ENCODE results near the gene AGPAT2. TPM values are rescaled to one million over a fixed set of nuclear protein-coding genes. Genes with fewer than 3 reads are reported as not detected.

The AGPAT2 gene
- total and polyA plus RNA-seq, 2 experiments from 2014 or later: 125 to 242 TPM

DNA sequence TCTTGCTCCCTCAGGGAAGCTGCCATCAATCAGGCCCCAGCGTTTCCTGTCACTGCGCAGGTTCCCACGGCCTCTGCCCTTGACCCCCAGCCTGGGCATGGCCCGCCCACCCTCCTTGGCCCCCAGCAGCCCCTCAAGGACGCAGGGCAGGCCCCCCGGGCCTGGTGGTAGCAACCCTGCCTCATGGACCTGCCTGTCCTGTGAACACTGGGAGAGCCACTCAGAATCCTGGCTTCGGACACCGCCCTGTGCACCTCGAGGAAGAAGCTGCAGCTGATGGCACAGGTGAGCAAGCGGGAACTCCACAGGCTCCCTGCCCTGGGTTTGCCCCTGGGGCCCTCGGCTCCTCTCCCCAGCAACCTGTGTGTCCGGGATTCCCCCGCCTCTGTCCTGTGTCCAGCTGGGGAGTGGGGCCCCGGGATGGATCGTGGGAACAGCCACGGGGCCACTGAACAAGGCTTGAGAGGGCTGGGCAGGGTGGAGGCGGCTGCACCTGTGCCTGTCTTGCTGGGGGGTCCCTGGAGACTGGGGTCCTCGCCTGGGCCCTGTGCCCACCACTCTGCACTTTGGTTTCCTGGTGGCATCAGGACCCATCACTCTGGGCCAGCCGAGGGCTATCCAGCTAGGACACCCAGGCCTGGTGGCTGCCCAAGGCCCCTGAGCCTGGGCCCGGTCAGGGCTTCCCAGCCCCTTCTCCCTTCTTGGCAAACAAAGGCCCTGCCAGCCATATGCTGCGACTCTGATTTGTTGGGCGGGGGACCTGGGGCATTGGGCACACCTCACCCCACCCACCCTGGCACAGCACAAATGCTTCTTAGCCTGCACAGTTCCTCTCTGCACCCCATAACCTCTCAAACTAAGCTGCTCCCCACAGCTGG, 58.0 kb downstream of the AGPAT2 start:
- no peaks in the 10 kb centered on the region for H4K20me1 ChIP-seq (ENCODE audit: insufficient read depth, poor library complexity, severe bottlenecking)
- no peaks in the 10 kb centered on the region for H3K9me3 ChIP-seq (ENCODE audit: low read depth)
- TF ChIP-seq, protein P1, sequence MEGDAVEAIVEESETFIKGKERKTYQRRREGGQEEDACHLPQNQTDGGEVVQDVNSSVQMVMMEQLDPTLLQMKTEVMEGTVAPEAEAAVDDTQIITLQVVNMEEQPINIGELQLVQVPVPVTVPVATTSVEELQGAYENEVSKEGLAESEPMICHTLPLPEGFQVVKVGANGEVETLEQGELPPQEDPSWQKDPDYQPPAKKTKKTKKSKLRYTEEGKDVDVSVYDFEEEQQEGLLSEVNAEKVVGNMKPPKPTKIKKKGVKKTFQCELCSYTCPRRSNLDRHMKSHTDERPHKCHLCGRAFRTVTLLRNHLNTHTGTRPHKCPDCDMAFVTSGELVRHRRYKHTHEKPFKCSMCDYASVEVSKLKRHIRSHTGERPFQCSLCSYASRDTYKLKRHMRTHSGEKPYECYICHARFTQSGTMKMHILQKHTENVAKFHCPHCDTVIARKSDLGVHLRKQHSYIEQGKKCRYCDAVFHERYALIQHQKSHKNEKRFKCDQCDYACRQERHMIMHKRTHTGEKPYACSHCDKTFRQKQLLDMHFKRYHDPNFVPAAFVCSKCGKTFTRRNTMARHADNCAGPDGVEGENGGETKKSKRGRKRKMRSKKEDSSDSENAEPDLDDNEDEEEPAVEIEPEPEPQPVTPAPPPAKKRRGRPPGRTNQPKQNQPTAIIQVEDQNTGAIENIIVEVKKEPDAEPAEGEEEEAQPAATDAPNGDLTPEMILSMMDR (IDR thresholded peaks at IDR 0.05; ENCODE audit: poor library complexity): no peak
- TF ChIP-seq EZH2phosphoT487 (IDR thresholded peaks at IDR 0.05; ENCODE audit: low read depth, severe bottlenecking, unreplicated experiment) (no peak), EZH2 (IDR thresholded peaks at IDR 0.05; ENCODE audit: borderline replicate concordance) (no peak)
- no peak for DNase-seq (ENCODE audit: low spot score)
- H3K4me3 ChIP-seq: no peak overlapping the region
- peaks cover 6% of the 10 kb centered on the region for H3K27me3 ChIP-seq
- H3K79me2 ChIP-seq: no peaks in the 10 kb centered on the region
- peaks cover 31% of the 10 kb centered on the region for H3K4me1 ChIP-seq (ENCODE audit: insufficient read depth)
- H3K36me3 ChIP-seq (replicated peaks; ENCODE audit: insufficient read depth, low read depth): no peaks in the 10 kb centered on the region
- H3K27ac ChIP-seq: no peak overlapping the region
- H2AFZ ChIP-seq: no peak overlapping the region
- 87% methylated on average over 22 of the region's 22 CpGs for WGBS (ENCODE audit: low lambda C conversion rate, missing lambda C conversion rate)
- H3K9me2 ChIP-seq (replicated peaks; ENCODE audit: insufficient read depth): no peaks in the 10 kb centered on the region
- no peak overlapping the region for H3K4me2 ChIP-seq

DNA sequence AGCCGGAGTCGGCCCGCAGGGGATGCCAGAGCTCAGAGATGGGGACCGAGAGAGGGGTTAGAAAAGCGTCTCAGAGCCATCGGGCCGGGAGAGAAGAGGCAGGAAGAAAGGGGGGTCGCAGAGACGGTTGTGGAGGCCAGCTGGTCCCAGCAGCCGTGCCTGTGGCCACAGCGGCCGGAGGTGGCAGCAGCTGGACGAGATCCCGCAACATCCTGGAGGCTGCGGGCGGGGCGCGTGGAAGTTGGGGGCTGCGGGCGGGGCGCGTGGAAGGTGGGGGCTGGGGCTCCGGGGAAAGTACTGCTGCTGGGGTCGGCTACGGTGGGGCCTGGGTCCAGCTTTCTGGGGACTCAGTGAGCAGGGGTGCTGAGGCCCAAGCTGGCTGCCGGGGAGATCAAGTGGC, 59.0 kb downstream of the AGPAT2 start:
- no peak overlapping the region for H3K4me2 ChIP-seq
- no peaks in the 10 kb centered on the region for H3K9me2 ChIP-seq (replicated peaks; ENCODE audit: insufficient read depth)
- no peaks in the 10 kb centered on the region for H4K20me1 ChIP-seq (ENCODE audit: insufficient read depth, poor library complexity, severe bottlenecking)
- no peak overlapping the region for H2AFZ ChIP-seq
- no peaks in the 10 kb centered on the region for H3K79me2 ChIP-seq
- DNase-seq (ENCODE audit: low spot score): no peak
- peaks cover 6% of the 10 kb centered on the region for H3K27me3 ChIP-seq
- H3K4me3 ChIP-seq: no peak overlapping the region
- H3K27ac ChIP-seq: no peak overlapping the region
- no peaks in the 10 kb centered on the region for H3K36me3 ChIP-seq (replicated peaks; ENCODE audit: insufficient read depth, low read depth)
- TF ChIP-seq EZH2 (IDR thresholded peaks at IDR 0.05; ENCODE audit: borderline replicate concordance): no peak
- TF ChIP-seq, protein P1 (IDR thresholded peaks at IDR 0.05; ENCODE audit: poor library complexity): no peak
- TF ChIP-seq EZH2phosphoT487 (IDR thresholded peaks at IDR 0.05; ENCODE audit: low read depth, severe bottlenecking, unreplicated experiment): no peak
- peaks cover 40% of the 10 kb centered on the region for H3K4me1 ChIP-seq (ENCODE audit: insufficient read depth)
- no peaks in the 10 kb centered on the region for H3K9me3 ChIP-seq (ENCODE audit: low read depth)
- 78% methylated on average over 19 of the region's 26 CpGs for WGBS (ENCODE audit: low lambda C conversion rate, missing lambda C conversion rate)

GRCh38 chr9:136627703-136628102, 59.6 kb downstream of the AGPAT2 start:
- H3K4me1 ChIP-seq (ENCODE audit: insufficient read depth): peaks cover 40% of the 10 kb centered on the region

More at GRCh38 chr9:136627703-136628102, 59.6 kb downstream of the AGPAT2 start:
- no peak for TF ChIP-seq EZH2 (IDR thresholded peaks at IDR 0.05; ENCODE audit: borderline replicate concordance)
- TF ChIP-seq EZH2phosphoT487 (IDR thresholded peaks at IDR 0.05; ENCODE audit: low read depth, severe bottlenecking, unreplicated experiment): no peak
- TF ChIP-seq, protein P1 (IDR thresholded peaks at IDR 0.05; ENCODE audit: poor library complexity): no peak
- H3K9me2 ChIP-seq (replicated peaks; ENCODE audit: insufficient read depth): no peaks in the 10 kb centered on the region
- H3K36me3 ChIP-seq (replicated peaks; ENCODE audit: insufficient read depth, low read depth): no peaks in the 10 kb centered on the region
- no peaks in the 10 kb centered on the region for H3K9me3 ChIP-seq (ENCODE audit: low read depth)
- WGBS (ENCODE audit: low lambda C conversion rate, missing lambda C conversion rate): 92% methylated on average over 17 of the region's 17 CpGs
- no peaks in the 10 kb centered on the region for H3K79me2 ChIP-seq
- H3K4me3 ChIP-seq: no peak overlapping the region
- peaks cover 4% of the 10 kb centered on the region for H3K27me3 ChIP-seq
- no peak overlapping the region for H3K4me2 ChIP-seq
- no peak overlapping the region for H2AFZ ChIP-seq
- H3K27ac ChIP-seq: no peak overlapping the region
- H4K20me1 ChIP-seq (ENCODE audit: insufficient read depth, poor library complexity, severe bottlenecking): no peaks in the 10 kb centered on the region
- DNase-seq (ENCODE audit: low spot score): no peak
